Neuronal stem cell (in vitro differentiated cells): ENCODE data around the gene CA11.

ENCODE experiments used
- DNase-seq: peaks from one replicate; pipeline ENCODE4 v3.0.0-alpha.2; 2013; ENCODE audit warnings: low spot score
- H2AFZ ChIP-seq: one replicate; pipeline ENCODE4 v1.6.1; 2013; ENCODE audit warnings: mild to moderate bottlenecking, low read length, inconsistent platforms
- H2AK5ac ChIP-seq: 2 replicates; pipeline ENCODE4 v1.6.1; 2013; ENCODE audit warnings: low read depth, mild to moderate bottlenecking, inconsistent platforms, low read length, moderate library complexity, mixed read lengths
- H2BK120ac ChIP-seq: 2 replicates; pipeline ENCODE4 v1.6.1; 2013; ENCODE audit warnings: low read depth, mild to moderate bottlenecking, inconsistent platforms, low read length, moderate library complexity, mixed read lengths
- H2BK12ac ChIP-seq: one replicate; pipeline ENCODE4 v1.6.1; 2013; ENCODE audit warnings: low read length, inconsistent platforms
- H2BK15ac ChIP-seq: 2 replicates; pipeline ENCODE4 v1.6.1; 2013; ENCODE audit warnings: mild to moderate bottlenecking, low read length, inconsistent platforms, mixed read lengths
- H2BK5ac ChIP-seq: one replicate; pipeline ENCODE4 v1.6.1; 2013; ENCODE audit warnings: inconsistent platforms, mild to moderate bottlenecking, low read length, moderate library complexity
- H3K14ac ChIP-seq: one replicate; pipeline ENCODE4 v1.6.1; 2013; ENCODE audit warnings: low read length, inconsistent platforms
- H3K18ac ChIP-seq: 2 replicates; pipeline ENCODE4 v1.6.1; 2013; ENCODE audit warnings: low read length, inconsistent platforms
- H3K23ac ChIP-seq: 2 replicates; pipeline ENCODE4 v1.6.1; 2013; ENCODE audit warnings: low read depth, mild to moderate bottlenecking, mixed read lengths, low read length, inconsistent platforms; ENCODE audit not compliant: poor library complexity
- H3K27ac ChIP-seq: replicated peaks from 3 replicates; pipeline ENCODE4 v1.5.1; 2013; ENCODE audit warnings: low read length, inconsistent platforms
- H3K27me3 ChIP-seq, 3 experiments: 2 replicates each; pipeline ENCODE4 v1.6.1; 2013; ENCODE audit warnings: low read length in 3 of 3, mild to moderate bottlenecking in 2 of 3, inconsistent platforms in 1 of 3, low read depth in 1 of 3, mixed read lengths in 1 of 3, moderate library complexity in 1 of 3; ENCODE audit not compliant: control insufficient read depth in 3 of 3, insufficient read depth in 3 of 3
- H3K36me3 ChIP-seq, 2 donors: replicated peaks in 1 of 2; 2 replicates each; pipeline ENCODE4 v1.6.1; 2013; ENCODE audit warnings: low read length in 2 of 2; ENCODE audit not compliant: control insufficient read depth in 2 of 2, insufficient read depth in 2 of 2
- H3K4ac ChIP-seq: 2 replicates; pipeline ENCODE4 v1.6.1; 2013; ENCODE audit warnings: inconsistent platforms, mild to moderate bottlenecking, low read length, moderate library complexity
- H3K4me1 ChIP-seq, 2 donors: 1 replicate in 1 of 2; 2 replicates in 1 of 2; pipeline ENCODE4 v1.6.1; 2013; ENCODE audit warnings: low read length in 2 of 2, low read depth in 1 of 2; ENCODE audit not compliant: control insufficient read depth in 2 of 2, insufficient read depth in 1 of 2
- H3K4me2 ChIP-seq: one replicate; pipeline ENCODE4 v1.6.1; 2013; ENCODE audit warnings: mild to moderate bottlenecking, low read length, inconsistent platforms; ENCODE audit not compliant: insufficient read depth, poor library complexity, severe bottlenecking
- H3K4me3 ChIP-seq, 2 donors: 2 replicates each; pipeline ENCODE4 v1.5.1; 2013; ENCODE audit warnings: low read length in 2 of 2, mild to moderate bottlenecking in 2 of 2, inconsistent platforms in 1 of 2, moderate library complexity in 1 of 2
- H3K79me1 ChIP-seq: one replicate; pipeline ENCODE4 v1.6.1; 2013; ENCODE audit warnings: low read depth, mild to moderate bottlenecking, inconsistent platforms, low read length, moderate library complexity
- H3K9ac ChIP-seq: one replicate; pipeline ENCODE4 v1.6.1; 2013; ENCODE audit warnings: mild to moderate bottlenecking, low read depth, low read length, inconsistent platforms; ENCODE audit not compliant: poor library complexity
- H3K9me3 ChIP-seq, 2 donors: replicated peaks in 1 of 2; 2 replicates each; pipeline versions ENCODE3 to v1.6.1; 2013; ENCODE audit warnings: low read length in 2 of 2, mild to moderate bottlenecking in 2 of 2, inconsistent platforms in 1 of 2, low read depth in 1 of 2, mixed read lengths in 1 of 2, moderate library complexity in 1 of 2; ENCODE audit not compliant: control insufficient read depth in 2 of 2, insufficient read depth in 1 of 2
- H4K8ac ChIP-seq: one replicate; pipeline ENCODE4 v1.6.1; 2013; ENCODE audit warnings: low read depth, mild to moderate bottlenecking, inconsistent platforms, low read length, moderate library complexity
- H4K91ac ChIP-seq: one replicate; pipeline ENCODE4 v1.6.1; 2013; ENCODE audit warnings: low read length, low read depth, mild to moderate bottlenecking, inconsistent platforms; ENCODE audit not compliant: poor library complexity
- WGBS, 2 donors: extraction: QIAGEN DNeasy Blood & Tissue Kit; methylation state at CpG; one replicate each; pipeline ENCODE4 v1.1.7; 2013; ENCODE audit warnings: missing lambda C conversion rate in 2 of 2, mixed read lengths in 1 of 2; ENCODE audit not compliant: insufficient read length in 2 of 2, insufficient replicate concordance in 1 of 2; ENCODE audit errors: extremely low coverage in 2 of 2; 5-methylcytosine and 5-hydroxymethylcytosine counted together

CA11 gene

GRCh38 chr19:48614436-48615230, 31.4 kb downstream of the CA11 start, which contains the start of gene FAM83E:
TSS of gene FAM83E (minus strand) at chr19:48615076. CDS start at chr19:48613372, 1,704 bp downstream.
- H3K4me1 ChIP-seq: peaks cover 8 to 27% of the 10 kb centered on the region in 2 donors
- H3K4me3 ChIP-seq: no peak within 1 kb of the TSS
- no peak within 1 kb of the TSS for H2AFZ ChIP-seq

GRCh38 chr19:48613852-48614435, 32.0 kb downstream of the CA11 start:
- Histone ChIP-seq H3K4me3 (no peak overlapping the region), H3K4ac (peak overlapping the region; percentile 53), H2AK5ac (peak overlapping the region; percentile 97), H3K79me1 (peaks cover 9% of the 10 kb centered on the region), H3K36me3 (peaks cover 27 to 34% of the 10 kb centered on the region in 2 donors), H3K14ac (peak overlapping the region; percentile 76), H3K23ac (peak overlapping the region; percentile 95), H3K18ac (peak overlapping the region; percentile 89), H3K4me1 (peaks cover 8 to 27% of the 10 kb centered on the region in 2 donors), H2BK5ac (peak overlapping the region; percentile 77), H3K9ac (peak overlapping the region; percentile 53), H4K91ac (no peak overlapping the region), H2BK12ac (peak overlapping the region; percentile 94), H4K8ac (peak overlapping the region; percentile 86), H2BK15ac (peak overlapping the region; percentile 34), H3K27me3 (no peaks in the 10 kb centered on the region), H2AFZ (no peak overlapping the region), H3K4me2 (no peak overlapping the region), H3K27ac (peak overlapping the region; percentile 81), H3K9me3 (no peaks in the 10 kb centered on the region), H2BK120ac (peak overlapping the region; percentile 72)
- no CpG with 5 or more reads among the region's 13 CpGs for WGBS, 2 donors
- DNase-seq: no peak

More at GRCh38 chr19:48614436-48615230, 31.4 kb downstream of the CA11 start, which contains the start of gene FAM83E:
- peak within 1 kb of the TSS; percentile 84 for H2BK5ac ChIP-seq
- H2BK120ac ChIP-seq: peak within 1 kb of the TSS; percentile 72
- peaks cover 9% of the 10 kb centered on the region for H3K79me1 ChIP-seq
- peak within 1 kb of the TSS; percentile 53 for H3K4ac ChIP-seq
- H2BK15ac ChIP-seq: peak within 1 kb of the TSS; percentile 34
- peaks cover 27 to 34% of the 10 kb centered on the region in 2 donors for H3K36me3 ChIP-seq
- no peaks in the 10 kb centered on the region for H3K9me3 ChIP-seq
- peak within 1 kb of the TSS; percentile 95 for H3K23ac ChIP-seq
- H3K18ac ChIP-seq: peak within 1 kb of the TSS; percentile 89
- peak within 1 kb of the TSS; percentile 24 for H3K4me2 ChIP-seq
- H3K14ac ChIP-seq: peak within 1 kb of the TSS; percentile 76
- no peak within 1 kb of the TSS for H4K91ac ChIP-seq
- no peak for DNase-seq
- peak within 1 kb of the TSS; percentile 72 for H3K9ac ChIP-seq
- no CpG with 5 or more reads among the region's 31 CpGs for WGBS, 2 donors
- peak within 1 kb of the TSS; percentile 86 for H4K8ac ChIP-seq
- H2AK5ac ChIP-seq: peak within 1 kb of the TSS; percentile 97
- H3K27me3 ChIP-seq: no peaks in the 10 kb centered on the region
- H2BK12ac ChIP-seq: peak within 1 kb of the TSS; percentile 94
- H3K27ac ChIP-seq: peak within 1 kb of the TSS; percentile 81

DNA sequence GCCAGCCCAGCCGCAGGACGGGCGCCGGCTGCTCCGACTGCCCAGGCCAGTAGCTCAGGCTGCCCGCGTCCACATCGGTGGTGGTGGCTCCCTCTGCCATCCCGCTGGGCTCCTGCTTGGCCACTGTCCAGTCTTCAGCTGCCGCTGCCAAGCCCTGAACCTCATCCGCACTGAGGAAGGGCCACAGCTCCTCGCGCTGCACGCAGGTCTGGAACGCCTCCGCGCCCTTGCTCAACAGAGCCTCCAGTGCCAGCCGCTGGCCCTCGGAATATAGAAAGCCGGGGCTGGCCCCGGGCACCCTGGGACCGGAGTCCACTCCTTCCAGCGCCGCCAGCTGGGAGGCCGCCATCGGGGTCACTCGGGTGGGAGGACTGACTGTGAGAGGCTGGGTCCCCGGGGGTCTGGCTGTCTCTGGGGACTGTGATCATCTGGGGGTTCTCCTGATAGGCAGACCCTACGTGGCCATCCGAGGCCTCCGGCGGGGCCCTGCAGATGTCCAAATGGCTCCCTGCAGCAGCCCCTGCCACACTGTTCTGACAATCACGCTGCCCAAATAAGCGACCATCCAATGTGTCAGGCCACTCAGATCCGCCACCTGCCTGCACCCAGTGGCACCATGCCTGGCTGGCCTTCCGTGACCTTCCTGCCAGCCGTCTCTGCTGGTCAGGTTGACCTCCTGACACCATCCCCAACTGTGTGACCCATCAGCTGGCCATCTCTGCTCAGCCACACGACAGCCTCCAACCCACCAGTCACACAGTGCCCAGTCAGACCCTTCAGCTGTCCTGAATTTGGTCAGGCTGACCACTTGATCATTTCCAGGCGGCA, 32.7 kb downstream of the CA11 start:
- H3K4me2 ChIP-seq: no peak overlapping the region
- H3K79me1 ChIP-seq: peaks cover 9% of the 10 kb centered on the region
- no peaks in the 10 kb centered on the region for H3K9me3 ChIP-seq
- peak overlapping the region; percentile 28 for H3K18ac ChIP-seq
- H3K4me3 ChIP-seq: no peak overlapping the region
- H2BK5ac ChIP-seq: peak overlapping the region; percentile 77
- H2BK15ac ChIP-seq: peak overlapping the region; percentile 85
- peak overlapping the region; percentile 81 for H3K27ac ChIP-seq
- peak overlapping the region; percentile 90 for H3K9ac ChIP-seq
- H2BK12ac ChIP-seq: peak overlapping the region; percentile 94
- H3K14ac ChIP-seq: peak overlapping the region; percentile 31
- H3K4ac ChIP-seq: no peak overlapping the region
- no CpG with 5 or more reads among the region's 39 CpGs for WGBS, 2 donors
- no peak overlapping the region for H4K91ac ChIP-seq
- no peak for DNase-seq
- peak overlapping the region; percentile 65 for H3K23ac ChIP-seq
- H2AFZ ChIP-seq: no peak overlapping the region
- peak overlapping the region; percentile 97 for H2AK5ac ChIP-seq
- H2BK120ac ChIP-seq: peak overlapping the region; percentile 72
- H4K8ac ChIP-seq: no peak overlapping the region
- peaks cover 27 to 34% of the 10 kb centered on the region in 2 donors for H3K36me3 ChIP-seq
- peaks cover 8 to 27% of the 10 kb centered on the region in 2 donors for H3K4me1 ChIP-seq
- H3K27me3 ChIP-seq: no peaks in the 10 kb centered on the region
